NCI-H510A treated with DMSO at 0.1 percent for 48 hours (cell line): ENCODE results near the gene TARBP1.
"Not testable (repeated sequence)": the region's sequence is repeated elsewhere in the genome, so short reads cannot be mapped to it uniquely, and the experiment has no call there.

Source experiments
- DNase-seq: peaks from one replicate; lab custom pipeline; 2025; lab: John Stamatoyannopoulos, UW

Gene TARBP1

DNA sequence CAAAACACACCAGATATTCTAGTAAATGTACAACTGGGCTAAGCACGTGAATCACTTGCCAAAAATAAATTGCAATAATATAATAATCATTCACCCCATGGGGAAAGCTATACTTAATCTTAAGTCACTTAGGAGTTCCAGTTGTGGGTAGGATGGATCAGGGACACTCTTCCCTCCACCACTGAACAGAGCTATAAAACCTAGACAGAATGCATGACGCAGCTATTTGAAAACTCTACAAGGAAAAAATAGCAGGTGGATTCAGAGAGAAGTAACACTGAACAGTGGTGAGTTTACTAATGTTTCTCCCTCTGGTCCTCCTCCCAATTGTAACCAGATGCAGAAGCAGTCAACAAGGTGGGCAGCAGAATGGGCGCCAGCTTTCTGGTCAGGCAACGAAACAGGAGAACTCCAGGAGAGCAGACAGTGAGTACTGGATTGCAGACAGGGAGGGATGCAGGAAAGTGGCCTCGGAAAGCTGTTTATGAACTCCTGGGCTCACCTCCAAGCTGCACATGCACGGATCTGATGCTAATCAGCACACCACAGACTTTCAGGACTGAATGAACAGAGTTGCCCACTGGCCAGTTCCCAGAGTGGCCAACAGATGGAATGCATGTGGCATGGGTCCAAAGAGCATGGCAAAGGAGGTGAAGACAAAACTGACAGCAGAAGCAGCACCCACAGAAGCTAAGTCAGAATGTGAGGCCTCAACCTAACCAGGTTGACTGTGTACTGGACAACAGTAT is 41.4 kb downstream of the TARBP1 start:
- no peak for DNase-seq

- DNase-seq: no peak
These were observed 43.4 kb downstream of the TARBP1 start for GRCh38 chr1:234435620-234436019.

- no peak for DNase-seq
These were observed 44.3 kb downstream of the TARBP1 start for GRCh38 chr1:234434706-234435105.

DNA sequence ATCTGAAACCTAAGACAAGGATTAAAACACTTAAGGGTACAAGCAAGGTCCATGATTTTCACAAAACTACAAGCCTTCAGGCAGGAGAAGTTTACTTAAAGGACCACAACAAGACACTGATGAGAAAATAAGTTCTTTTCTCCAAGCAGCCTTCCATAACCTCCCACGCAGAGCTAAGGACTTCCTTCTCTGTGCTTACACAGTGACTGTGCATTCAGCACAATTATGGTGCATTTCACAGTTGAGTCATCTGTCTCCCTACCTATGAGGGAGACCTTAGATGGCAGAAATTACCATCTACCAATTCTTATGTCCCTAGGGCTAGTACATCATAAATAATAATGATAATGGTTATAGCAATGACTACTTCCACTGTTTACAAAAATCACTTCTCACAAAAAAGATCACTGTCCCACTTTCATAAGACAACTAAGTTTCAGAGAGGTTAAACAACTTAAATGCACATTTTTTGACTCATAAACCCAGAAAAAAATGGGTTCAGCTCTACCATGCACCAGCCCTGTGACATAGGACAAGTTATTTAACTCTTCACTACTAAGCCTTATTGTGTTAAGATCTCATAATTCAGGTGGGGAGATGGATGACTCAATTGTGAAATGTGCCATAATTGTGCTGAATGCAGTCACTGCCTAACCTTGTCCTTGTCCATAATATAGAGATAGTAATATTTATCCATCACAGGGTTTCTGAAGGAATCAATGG is 45.3 kb downstream of the TARBP1 start:
- no peak for DNase-seq

DNA sequence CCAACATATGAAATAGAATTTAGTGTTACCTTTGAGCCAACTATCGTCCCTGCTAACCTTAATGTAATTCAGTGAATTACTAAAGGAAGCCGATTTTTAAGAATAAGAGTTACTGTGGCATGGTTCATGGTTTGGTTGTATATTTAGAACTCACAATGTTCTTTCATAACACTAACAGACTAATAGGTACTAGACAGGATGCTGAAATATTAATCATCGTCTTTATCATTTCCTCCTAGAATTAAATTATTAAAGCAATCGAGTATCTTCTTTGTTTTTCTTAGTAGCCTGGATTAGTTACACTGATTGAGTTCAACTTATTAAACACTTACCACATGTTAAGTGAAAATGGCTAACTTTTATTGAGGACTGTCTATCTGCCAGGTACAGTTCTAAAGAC is 47.7 kb downstream of the TARBP1 start:
- no peak for DNase-seq

GRCh38 chr1:234430691-234431090 is 48.3 kb downstream of the TARBP1 start:
- no peak for DNase-seq

DNA sequence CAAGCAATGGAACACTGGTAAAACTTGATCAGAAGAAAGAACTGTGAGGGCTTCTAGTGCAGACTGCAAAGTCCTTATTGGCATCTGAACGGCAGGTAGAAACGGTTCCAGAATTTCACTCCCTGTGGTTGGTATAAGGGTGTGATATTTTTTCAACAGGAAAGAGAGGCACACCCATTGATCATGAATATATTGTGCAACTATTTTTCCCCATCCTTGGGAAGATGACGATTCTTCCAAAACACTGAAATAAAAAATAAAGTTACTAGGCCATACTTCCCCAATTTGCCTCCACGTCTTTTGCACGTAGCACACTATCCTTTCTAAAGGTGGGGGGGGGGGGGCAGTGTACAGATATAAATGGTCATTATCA is 49.6 kb downstream of the TARBP1 start:
- DNase-seq: no peak

- no peak for DNase-seq
These were observed 50.9 kb downstream of the TARBP1 start for GRCh38 chr1:234427950-234428646.

DNA sequence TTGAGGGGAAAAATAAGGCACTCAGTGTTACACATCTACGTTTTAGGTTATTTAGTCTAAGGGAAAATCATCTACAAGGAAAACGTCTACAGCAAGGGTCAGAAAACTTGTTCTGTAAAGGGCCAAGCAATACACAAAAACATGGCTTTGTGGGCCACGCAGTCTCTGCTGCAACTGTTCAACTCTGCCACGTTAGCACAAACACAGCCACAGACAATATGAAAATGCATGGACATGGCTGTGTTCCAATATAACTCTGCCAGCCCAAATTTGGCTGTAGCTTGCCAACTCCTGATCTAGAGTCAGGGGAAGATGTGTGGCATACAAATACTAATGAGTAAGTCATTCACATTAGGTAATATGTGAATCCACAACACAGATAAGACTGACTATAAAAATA is 65.0 kb downstream of the TARBP1 start:
- DNase-seq: no peak

DNA sequence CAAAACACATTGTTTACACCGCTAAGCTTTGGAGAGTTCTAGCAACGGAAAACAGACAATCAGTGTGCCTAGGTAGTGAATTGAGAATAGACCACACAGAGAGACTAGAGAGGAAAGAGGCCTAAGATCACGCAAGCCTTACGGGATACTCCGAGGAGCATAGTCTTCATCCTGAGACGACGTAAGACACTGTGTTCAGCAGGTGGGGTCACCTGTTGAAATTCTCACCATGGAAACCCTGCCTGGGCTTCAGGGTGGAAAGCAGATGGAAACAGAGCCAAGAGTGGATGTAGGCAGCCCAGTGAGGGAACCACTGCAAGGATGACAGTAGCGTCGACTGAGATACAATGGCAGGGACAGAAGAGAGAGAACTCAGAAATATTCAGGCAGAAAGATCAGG is 65.5 kb downstream of the TARBP1 start:
- DNase-seq: no peak

DNA sequence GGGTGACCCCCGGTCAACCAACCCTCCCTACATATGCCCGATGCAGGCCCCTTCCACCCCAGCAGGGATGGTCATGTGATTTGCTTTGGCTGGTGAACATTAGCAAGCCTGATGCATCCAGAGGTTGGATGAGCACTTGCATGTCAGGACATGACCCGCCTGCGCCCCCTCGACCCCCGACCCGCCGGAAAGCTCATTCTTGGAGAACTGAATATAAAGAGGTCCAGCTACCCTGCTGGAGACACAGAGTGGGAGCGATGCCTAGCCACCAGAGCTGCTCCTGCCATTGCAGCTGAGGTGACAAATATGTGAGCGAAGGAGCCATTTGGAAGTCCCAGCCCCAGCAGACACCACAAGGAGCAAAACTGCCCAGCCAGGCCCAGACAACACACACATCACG is 66.1 kb downstream of the TARBP1 start:
- DNase-seq: no peak

- DNase-seq: no peak
These were observed 69.7 kb downstream of the TARBP1 start for GRCh38 chr1:234409328-234409727.

DNA sequence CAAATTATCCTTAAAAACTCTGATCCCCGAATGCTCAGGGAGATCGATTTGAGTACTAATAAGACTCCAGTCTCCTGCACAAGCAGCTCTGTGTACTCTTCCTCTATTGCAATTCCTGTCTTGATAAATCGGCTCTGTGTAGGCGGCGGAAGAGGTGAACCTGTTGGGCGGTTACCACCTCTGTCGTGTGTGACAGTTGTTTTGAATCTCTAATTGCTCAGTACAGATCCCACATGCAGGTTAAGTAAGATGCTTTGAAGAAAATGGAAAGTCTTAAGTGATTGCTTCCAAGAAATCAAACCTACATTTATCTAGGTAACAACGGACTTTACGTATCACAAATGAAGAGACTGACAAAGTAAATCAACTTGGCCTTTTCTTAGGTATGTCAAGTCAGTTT is 70.2 kb downstream of the TARBP1 start:
- DNase-seq: no peak

- DNase-seq: no peak
These were observed 72.1 kb downstream of the TARBP1 start for GRCh38 chr1:234406871-234407270.

DNA sequence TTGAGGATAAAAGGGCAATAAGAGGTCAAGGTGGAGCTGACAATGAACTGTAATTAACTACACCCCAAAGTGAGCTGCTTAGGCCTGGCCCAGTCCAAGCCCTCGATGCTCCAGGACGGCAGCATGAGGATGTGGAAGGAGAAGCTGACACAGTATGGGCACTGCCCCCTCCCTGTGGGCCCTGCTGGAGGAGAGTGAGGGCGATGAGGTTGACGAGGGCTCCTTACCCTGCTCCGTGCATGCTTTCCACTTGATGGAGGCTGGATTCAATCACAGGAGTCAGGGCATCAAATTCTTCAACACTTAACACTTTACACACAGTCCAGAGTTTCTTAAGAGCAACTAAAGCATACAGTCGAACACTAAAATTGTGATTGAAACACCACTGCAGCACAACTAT is 73.3 kb downstream of the TARBP1 start:
- DNase-seq: no peak

- no peak for DNase-seq
These were observed 76.0 kb downstream of the TARBP1 start for GRCh38 chr1:234402939-234403338.

- DNase-seq: no peak
These were observed 77.3 kb downstream of the TARBP1 start for GRCh38 chr1:234401658-234402057.

- no peak for DNase-seq
These were observed 78.2 kb downstream of the TARBP1 start for GRCh38 chr1:234400773-234401172.

DNA sequence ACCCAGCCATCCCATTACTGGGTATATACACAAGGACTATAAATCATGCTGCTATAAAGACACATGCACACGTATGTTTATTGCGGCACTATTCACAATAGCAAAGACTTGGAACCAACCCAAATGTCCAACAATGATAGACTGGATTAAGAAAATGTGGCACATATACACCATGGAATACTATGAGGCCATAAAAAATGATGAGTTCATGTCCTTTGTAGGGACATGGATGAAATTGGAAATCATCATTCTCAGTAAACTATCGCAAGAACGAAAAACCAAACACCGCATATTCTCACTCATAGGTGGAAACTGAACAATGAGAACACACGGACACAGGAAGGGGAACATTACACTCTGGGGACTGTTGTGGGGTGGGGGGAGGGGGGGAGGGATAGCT is 79.5 kb downstream of the TARBP1 start:
- DNase-seq: not testable (repeated sequence)

- DNase-seq: no peak
These were observed 80.1 kb downstream of the TARBP1 start for GRCh38 chr1:234398849-234399381.

- no peak for DNase-seq
These were observed 81.2 kb downstream of the TARBP1 start for GRCh38 chr1:234397732-234398131.

GRCh38 chr1:234396871-234397270 is 82.1 kb downstream of the TARBP1 start:
- no peak for DNase-seq

DNA sequence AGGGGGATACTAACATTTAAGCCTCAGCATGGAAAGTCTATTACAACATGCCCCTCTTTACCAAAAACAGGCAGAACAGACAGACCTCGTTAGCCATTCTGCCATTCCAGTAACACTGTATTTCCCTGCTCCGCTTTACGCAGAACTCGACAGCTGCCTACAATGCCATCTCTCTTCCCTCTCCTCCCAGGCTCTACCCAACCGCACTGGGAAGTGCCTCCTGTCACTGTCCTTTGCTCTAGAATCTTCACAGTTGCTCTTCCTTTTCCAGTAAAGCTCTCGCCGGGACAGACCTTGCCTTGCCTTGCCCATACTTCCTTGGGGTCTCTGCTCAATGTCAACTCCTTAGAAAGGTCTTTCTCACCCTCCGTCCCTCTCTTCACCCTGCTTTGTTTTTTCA is 82.9 kb downstream of the TARBP1 start:
- DNase-seq: no peak
